Right lobe of liver (tissue), 4 donors: Measurements from ENCODE around the gene RARRES2.

Experiments used
- POLR2A ChIP-seq: fragments of 450-650 bp; IDR thresholded peaks from one replicate; pipeline ENCODE4 v1.6.1; 2017; ENCODE audit warnings: antibody characterized with exemption, mild to moderate bottlenecking
- TF ChIP-seq, protein P1 (sequence below), 4 donors: fragments of 200-600 bp in 3 of 4; fragments of 450-650 bp in 1 of 4; IDR thresholded peaks; one replicate each; pipeline versions ENCODE4 v1.5.1 to v1.8.0; 2016 to 2022; ENCODE audit warnings: antibody characterized with exemption in 4 of 4, mild to moderate bottlenecking in 2 of 4
- donor health status: DM: no; HTN: no; CAD: no.
- donor health status: DM: no; HTN: no; CAD: no.
- donor health status: DM: no; HTN: yes; CAD: no.

DNA sequence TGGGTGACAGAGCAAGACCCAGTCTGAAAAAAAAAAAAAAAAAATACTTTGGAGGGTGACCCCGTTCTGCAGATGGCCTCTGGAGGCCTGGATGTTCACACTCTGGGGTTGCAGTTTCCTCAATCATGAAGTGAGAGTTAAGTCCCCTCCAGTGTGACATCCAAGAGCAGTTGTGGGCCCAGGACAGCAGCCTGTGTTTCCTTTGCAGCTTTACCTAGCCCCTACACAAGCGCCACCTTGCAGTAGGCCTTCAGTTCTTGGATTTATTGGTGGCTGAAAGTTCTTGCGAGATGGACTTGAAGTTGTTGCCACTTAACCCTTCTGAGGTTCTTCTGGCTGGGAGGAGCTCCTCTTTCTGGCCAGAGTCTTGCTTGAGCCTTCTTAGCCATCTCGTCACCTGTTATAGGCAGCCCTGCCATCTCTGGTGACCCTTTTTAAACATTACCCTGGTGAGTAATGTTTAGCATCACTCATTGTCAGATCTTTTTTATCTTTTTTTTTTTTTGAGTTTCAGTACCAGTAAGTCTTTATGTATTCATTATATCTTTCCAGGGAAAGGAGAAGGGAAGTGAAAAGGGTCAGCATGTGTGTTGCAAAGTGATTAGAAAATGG, 14.7 kb downstream of the RARRES2 start:
- TF ChIP-seq, protein P1, sequence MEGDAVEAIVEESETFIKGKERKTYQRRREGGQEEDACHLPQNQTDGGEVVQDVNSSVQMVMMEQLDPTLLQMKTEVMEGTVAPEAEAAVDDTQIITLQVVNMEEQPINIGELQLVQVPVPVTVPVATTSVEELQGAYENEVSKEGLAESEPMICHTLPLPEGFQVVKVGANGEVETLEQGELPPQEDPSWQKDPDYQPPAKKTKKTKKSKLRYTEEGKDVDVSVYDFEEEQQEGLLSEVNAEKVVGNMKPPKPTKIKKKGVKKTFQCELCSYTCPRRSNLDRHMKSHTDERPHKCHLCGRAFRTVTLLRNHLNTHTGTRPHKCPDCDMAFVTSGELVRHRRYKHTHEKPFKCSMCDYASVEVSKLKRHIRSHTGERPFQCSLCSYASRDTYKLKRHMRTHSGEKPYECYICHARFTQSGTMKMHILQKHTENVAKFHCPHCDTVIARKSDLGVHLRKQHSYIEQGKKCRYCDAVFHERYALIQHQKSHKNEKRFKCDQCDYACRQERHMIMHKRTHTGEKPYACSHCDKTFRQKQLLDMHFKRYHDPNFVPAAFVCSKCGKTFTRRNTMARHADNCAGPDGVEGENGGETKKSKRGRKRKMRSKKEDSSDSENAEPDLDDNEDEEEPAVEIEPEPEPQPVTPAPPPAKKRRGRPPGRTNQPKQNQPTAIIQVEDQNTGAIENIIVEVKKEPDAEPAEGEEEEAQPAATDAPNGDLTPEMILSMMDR (IDR thresholded peaks at IDR 0.05), result no peak
- TF ChIP-seq POLR2A, result no peak
